HL-60 (cell line): ENCODE measurements around the gene PARD3.

ENCODE experiments used
- DNase-seq, 2 experiments: peaks; one replicate each; pipeline ENCODE4 v3.0.0-alpha.2; 2010 to 2020; ENCODE audit warnings: low read depth in 1 of 2, low spot score in 1 of 2
- H3K27ac ChIP-seq: fragments of 250-450 bp; sonication (Bioruptor Pico); replicated peaks from 2 replicates; pipeline ENCODE4 v1.5.1; 2020; ENCODE audit warnings: mild to moderate bottlenecking, moderate library complexity
- H3K27me3 ChIP-seq: fragments of 250-450 bp; sonication (Bioruptor Pico); 2 replicates; pipeline ENCODE4 v1.5.1; 2021; ENCODE audit warnings: mild to moderate bottlenecking, moderate library complexity; ENCODE audit not compliant: insufficient read depth, poor library complexity, severe bottlenecking
- H3K4me3 ChIP-seq: replicated peaks from 2 replicates; pipeline ENCODE4 v1.5.1; 2011; ENCODE audit warnings: mild to moderate bottlenecking, control low read depth, low read length; ENCODE audit not compliant: insufficient read depth
- CTCF ChIP-seq: IDR thresholded peaks from one replicate; pipeline ENCODE4 v1.5.1; 2011; ENCODE audit warnings: low read length, control low read depth, inconsistent platforms; ENCODE audit not compliant: insufficient read depth
- GABPA ChIP-seq: IDR thresholded peaks from 2 replicates; pipeline ENCODE4 v1.6.1; 2012; ENCODE audit warnings: low read depth
- POLR2AphosphoS5 ChIP-seq: IDR thresholded peaks from 2 replicates; pipeline ENCODE4 v1.6.1; 2012; ENCODE audit warnings: low read depth
- SPI1 ChIP-seq: IDR thresholded peaks from 2 replicates; pipeline ENCODE4 v1.6.1; 2012; ENCODE audit warnings: low read depth, mild to moderate bottlenecking, borderline replicate concordance
- TF ChIP-seq, protein P1 (sequence below): IDR thresholded peaks from 2 replicates; pipeline ENCODE4 v1.6.1; 2012; ENCODE audit warnings: low read depth; ENCODE audit not compliant: insufficient replicate concordance

The PARD3 gene

DNA sequence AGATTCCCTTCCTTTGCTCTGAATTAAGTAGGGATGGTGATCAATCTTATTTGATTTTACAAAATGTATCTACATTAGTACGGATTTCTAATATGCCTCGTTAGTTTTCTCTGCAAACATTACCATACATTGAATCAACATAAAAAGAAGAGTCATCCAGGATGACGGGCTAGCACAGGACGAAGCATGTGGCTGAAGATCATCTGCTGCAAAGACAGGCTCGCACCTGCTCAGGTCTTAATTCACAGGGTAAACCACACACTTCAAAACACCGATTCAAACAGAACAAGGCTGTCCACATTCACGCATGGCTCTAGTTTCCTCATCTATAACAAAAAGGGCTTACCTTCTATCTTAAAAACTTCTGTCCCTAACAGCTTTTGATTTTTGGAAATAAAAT, 323.0 kb downstream of the PARD3 start:
- TF ChIP-seq POLR2AphosphoS5 (no peak), GABPA (no peak)
- Histone ChIP-seq H3K27ac (no peak overlapping the region), H3K4me3 (no peak overlapping the region), H3K27me3 (no peaks in the 10 kb centered on the region)
- DNase-seq = no peak

DNA sequence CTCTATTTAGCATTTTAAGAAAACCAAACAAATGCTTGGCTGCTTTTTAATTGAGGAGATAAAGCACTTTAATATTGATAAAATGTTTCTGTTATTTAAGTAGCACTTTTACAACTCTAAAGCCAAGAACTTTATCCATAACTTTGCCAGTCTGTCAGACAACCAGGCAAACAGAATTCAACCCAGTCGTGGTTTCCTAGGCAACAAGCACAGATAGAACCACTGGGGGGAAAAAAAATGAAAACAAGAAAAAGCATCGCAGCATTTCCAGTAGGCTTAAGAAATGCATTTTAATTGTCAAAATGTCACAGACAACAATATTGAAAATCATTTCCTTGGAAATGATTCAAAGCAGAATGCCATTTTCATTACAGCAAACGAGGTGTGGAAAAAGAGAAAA, 323.4 kb downstream of the PARD3 start:
- TF ChIP-seq CTCF (no peak), SPI1 (no peak), POLR2AphosphoS5 (no peak), GABPA (no peak)
- TF ChIP-seq, protein P1, sequence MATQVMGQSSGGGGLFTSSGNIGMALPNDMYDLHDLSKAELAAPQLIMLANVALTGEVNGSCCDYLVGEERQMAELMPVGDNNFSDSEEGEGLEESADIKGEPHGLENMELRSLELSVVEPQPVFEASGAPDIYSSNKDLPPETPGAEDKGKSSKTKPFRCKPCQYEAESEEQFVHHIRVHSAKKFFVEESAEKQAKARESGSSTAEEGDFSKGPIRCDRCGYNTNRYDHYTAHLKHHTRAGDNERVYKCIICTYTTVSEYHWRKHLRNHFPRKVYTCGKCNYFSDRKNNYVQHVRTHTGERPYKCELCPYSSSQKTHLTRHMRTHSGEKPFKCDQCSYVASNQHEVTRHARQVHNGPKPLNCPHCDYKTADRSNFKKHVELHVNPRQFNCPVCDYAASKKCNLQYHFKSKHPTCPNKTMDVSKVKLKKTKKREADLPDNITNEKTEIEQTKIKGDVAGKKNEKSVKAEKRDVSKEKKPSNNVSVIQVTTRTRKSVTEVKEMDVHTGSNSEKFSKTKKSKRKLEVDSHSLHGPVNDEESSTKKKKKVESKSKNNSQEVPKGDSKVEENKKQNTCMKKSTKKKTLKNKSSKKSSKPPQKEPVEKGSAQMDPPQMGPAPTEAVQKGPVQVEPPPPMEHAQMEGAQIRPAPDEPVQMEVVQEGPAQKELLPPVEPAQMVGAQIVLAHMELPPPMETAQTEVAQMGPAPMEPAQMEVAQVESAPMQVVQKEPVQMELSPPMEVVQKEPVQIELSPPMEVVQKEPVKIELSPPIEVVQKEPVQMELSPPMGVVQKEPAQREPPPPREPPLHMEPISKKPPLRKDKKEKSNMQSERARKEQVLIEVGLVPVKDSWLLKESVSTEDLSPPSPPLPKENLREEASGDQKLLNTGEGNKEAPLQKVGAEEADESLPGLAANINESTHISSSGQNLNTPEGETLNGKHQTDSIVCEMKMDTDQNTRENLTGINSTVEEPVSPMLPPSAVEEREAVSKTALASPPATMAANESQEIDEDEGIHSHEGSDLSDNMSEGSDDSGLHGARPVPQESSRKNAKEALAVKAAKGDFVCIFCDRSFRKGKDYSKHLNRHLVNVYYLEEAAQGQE = no peak
- Histone ChIP-seq H3K27me3 (no peaks in the 10 kb centered on the region), H3K4me3 (no peak overlapping the region), H3K27ac (no peak overlapping the region)
- no peak for DNase-seq

- no peak for DNase-seq
- Histone ChIP-seq H3K4me3 (no peak overlapping the region), H3K27me3 (no peaks in the 10 kb centered on the region), H3K27ac (no peak overlapping the region)
- TF ChIP-seq SPI1 (no peak), GABPA (no peak), POLR2AphosphoS5 (no peak), CTCF (no peak)
- TF ChIP-seq, protein P1 = no peak
Observed at GRCh38 chr10:34489973-34490745, 324.9 kb downstream of the PARD3 start.

DNA sequence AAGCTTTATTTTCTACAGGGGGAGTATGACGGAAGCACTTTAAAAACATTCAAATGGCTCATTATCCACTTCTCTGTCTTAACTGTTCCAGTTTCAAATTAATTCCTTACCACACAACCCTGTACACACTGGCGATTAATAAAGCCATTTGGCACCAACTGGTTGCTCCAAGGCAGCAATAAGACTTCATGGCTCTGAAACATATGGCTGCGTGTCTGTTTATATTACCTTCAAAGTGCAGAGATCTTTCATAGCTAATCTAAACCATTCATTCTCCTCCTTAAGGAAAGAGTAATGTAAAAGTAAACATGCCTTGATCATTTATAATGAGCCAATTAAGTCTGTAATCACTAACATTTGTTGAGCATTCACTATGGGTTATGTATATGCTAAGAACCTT, 325.7 kb downstream of the PARD3 start:
- Histone ChIP-seq H3K4me3 (no peak overlapping the region), H3K27me3 (no peaks in the 10 kb centered on the region), H3K27ac (no peak overlapping the region)
- no peak for DNase-seq
- TF ChIP-seq CTCF (no peak), SPI1 (no peak), GABPA (no peak), POLR2AphosphoS5 (no peak)
- TF ChIP-seq, protein P1 = no peak
